GM19328 (cell line): Measurements from ENCODE around the gene ODF2.
"Not testable (repeated sequence)": the region's sequence is repeated elsewhere in the genome, so short reads cannot be mapped to it uniquely, and the experiment has no call there.

Source experiments
- ATAC-seq: cut with Tn5 transposase; IDR thresholded peaks from one replicate; pipeline ENCODE4 v1.9.1; 2021; ENCODE audit warnings: mild to moderate bottlenecking, moderate library complexity; ENCODE audit not compliant: unreplicated experiment

Gene ODF2

DNA sequence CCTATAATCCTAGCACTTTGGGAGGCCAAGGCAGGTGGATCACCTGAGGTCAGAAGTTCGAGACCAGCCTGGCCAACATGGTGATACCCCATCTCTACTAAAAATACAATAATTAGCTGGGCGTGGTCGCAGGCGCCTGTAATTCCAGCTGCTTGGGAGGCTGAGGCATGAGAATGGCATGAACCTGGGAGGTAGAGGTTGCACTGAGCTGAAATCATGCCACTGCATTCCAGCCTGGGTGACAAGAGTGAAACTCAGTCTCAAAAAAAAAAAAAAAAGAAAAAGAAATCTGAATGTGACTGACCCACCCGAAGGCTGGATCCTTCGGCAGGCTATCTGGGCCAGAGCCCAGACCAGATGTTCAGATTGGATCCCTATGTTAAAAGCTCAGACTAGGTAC is 32.5 kb upstream of the ODF2 start:
- not testable (repeated sequence) for ATAC-seq

DNA sequence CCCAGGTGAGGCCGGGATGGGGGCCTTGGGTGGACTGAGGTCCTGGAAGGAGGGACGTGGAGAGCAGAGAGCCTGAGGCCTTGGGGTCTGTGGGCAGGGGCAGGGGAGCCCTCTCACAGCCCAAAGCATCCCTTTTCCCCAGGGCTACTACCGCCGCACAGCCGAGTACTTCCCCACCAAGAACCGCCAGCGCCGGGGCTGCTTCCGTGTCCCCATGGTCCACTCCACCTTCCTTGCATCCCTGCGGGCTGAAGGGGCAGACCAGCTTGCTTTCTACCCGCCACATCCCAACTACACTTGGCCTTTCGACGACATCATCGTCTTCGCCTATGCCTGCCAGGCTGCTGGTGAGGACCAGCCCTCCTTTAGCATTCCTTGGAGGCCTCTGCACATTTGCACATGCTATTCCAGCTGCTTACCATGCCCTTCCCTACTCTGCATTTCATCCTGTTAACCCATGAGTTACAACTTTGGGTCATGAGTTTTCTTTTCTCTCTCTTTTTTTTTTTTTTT is 31.5 kb upstream of the ODF2 start:
- no peak for ATAC-seq

DNA sequence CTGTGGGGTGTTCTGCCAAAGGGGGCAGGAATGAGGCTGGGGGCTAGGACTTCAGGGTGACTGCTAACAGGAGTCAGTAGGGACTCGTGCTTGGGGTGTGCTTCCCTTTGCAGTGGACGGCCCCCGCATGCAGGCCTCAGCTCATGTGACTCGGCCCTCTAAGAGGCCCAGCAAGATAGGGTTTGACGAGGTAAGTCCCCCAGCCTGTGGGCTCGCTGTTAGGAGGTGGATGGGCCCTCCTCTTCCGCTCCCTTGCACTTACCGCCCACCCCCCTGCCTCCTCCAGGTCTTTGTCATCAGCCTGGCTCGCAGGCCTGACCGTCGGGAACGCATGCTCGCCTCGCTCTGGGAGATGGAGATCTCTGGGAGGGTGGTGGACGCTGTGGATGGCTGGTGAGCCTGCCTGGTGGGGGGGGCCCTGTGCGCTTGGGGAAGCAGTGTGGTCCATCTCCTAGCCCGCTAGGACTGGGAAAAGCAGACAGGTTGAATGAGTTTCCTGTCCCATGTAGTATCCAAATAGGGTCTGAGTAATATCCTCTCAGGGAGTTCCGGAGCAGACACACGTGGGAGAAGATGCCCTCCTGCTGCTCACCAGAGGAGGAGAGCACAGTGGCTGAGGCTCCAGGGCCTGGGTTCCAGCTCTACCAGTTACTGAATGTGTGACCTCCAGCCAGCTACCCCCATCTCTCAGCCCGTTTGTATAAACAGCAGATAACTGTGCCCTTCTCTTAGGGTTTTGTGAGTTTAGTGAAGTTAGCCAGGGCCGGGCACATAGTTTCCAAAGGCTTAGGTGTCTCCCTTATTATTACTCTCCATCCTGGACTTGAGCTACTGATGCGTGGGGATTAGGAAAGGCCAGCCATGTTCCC is 26.9 kb upstream of the ODF2 start:
- ATAC-seq = no peak

DNA sequence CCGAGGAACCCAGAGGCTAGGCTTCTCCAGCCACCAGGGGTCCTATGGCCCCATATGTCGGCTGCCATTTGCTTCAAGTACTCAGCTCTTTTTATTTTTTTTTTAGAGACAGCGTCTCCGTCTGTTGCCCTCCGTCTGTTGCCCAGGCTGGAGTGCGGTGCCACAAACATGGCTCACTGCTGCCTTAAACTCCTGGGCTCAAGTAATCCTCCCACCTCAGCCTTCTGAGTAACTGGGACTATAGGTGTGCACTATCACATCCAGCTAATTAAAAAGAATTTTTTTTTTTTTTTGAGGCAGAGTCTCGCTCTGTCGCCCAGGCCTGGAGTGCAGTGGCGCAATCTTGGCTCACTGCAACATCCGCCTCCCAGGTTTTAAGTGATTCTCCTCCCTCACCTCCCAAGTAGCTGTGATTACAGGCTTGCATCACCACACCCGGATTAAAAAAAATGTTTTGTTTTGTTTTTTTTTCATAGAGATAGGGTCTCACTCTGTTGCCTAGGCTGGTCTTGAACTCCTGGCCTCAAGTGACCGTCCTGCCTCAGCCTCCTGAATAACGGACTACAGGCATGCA is 26.2 kb upstream of the ODF2 start:
- ATAC-seq = no peak

DNA sequence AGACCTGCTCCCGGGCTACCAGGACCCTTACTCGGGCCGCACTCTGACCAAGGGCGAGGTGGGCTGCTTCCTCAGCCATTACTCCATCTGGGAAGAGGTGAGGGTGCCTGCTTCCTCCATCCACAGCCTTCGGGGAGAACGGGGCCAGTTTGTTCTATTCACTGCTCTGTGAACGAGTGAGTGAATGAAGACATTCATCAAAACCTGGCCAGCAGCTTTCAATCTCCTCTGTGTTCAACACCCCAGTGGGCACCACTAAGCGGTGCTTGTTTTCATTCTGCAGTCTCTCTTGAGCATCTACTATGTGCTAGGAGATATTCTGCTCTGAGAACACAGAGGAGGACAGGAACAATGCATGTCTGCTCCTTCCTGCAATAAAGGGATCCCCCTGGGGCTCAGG is 24.6 kb upstream of the ODF2 start:
- ATAC-seq = no peak

DNA sequence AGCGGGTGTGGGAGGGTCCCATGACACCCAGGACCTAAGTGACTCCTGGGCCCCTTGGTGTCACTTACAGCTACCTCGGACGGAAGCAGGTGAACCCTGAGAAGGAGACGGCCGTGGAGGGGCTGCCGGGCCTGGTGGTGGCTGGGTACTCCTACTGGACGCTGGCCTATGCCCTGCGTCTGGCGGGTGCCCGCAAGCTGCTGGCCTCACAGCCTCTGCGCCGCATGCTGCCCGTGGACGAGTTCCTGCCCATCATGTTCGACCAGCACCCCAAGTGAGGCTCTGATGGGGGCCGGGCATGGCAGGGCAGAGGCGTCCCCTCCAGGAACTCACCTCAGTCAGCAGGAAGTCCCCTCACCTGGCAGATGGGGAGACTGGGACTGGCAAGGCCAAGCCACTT is 21.5 kb upstream of the ODF2 start:
- ATAC-seq = no peak

DNA sequence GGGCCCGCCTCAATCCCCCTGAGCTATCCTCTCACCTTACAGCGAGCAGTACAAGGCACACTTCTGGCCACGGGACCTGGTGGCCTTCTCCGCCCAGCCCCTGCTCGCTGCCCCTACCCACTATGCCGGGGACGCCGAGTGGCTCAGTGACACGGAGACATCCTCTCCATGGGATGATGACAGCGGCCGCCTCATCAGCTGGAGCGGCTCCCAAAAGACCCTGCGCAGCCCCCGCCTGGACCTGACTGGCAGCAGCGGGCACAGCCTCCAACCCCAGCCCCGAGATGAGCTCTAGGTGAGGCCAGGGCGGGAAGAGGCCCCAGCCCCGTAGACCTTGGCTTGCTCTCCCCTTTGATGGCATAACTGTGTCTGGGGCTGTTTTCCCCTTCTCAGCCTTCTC is 20.2 kb upstream of the ODF2 start:
- ATAC-seq = no peak

DNA sequence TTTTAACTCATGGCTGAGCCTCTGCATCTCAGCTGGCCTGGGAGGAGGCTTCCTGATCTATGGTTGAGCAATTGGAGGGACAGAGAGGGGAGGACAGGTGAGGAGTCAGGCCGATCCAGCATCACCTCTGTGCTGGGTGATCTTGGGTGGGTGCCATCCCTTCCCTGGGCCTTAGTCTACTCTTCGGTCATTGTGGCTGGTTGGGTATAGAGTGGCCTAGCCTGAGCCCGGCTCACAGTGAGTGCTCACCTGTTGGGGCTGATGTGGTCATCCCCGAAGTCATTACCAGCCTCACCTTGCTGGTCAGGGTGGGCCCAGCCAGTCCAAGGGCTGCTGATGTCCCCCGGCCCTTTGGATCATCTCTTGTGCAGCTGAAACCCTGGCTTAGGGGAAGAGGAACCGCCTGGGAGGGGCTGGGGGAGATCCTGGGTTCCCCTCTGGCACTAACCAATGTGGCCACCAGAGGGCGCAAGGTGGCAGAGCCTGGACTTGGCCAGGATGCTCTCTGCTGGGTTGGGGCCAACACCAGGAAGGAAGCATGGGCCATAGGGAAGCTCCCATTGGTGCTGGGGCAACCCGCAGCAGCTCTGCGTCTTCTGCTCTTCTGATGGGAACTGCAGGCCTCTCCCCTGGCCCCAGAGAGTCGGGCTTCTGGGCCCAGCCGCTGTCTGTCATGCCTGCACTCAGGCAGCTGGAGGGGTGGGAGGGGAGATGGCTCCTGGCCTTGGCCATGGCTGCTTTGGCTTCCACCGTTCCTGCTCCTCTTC is 17.3 kb upstream of the ODF2 start:
- no peak for ATAC-seq

DNA sequence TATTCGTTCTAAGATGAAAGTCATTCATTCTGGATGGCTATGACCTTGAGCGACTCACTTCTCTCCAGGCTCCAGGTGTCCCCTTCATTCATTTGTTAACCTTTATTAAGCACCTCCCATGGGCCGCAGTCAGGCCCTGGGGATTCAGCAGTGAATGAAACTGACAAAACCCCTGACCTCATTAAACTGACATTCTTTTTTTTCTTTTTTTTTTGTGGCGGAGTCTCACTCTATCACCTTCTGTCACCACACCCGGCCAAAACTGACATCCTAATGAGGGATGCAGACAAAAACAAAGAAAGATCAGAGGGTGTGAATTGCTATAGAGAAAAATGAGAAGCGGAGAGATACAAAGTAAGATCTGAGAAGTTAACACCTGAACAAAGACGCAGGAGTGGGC is 16.5 kb upstream of the ODF2 start:
- no peak for ATAC-seq

DNA sequence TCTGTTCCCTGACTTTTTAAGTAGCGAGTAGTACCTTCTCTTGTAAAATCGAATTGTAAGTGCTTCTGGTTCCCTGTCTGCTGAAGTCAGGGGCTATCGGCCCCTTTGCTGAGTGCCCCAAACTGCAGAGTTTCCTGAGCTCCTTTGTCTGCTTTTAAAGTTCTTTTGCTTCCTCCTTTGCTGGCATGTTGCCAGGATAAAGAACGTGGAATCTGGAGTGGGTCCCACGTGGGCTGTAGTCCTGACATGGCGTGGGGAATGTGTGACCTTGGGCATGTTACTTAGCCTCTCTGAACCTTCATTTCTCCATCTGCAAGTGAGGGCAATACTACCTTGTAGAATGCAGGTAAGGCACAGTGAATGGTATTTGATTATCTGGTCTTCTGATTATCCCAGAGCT is 13.7 kb upstream of the ODF2 start:
- no peak for ATAC-seq

DNA sequence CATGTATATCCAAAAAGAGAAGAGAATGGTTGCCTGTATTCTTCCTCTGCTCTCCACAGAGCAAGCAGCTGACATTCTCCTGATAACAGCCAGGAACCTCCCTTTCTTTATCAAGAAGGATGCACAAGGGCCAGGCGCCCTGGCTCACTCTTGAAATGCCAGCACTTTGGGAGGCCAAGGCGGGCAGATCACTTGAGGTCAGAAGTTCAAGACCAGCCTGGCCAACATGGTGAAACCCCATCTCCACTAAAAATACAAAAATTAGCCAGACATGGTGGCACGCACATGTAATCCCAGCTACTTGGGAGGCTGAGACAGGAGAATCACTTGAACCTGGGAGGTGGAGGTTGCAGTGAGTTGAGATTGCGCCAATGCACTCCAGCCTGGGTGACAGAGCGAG is 9.3 kb upstream of the ODF2 start:
- not testable (repeated sequence) for ATAC-seq

DNA sequence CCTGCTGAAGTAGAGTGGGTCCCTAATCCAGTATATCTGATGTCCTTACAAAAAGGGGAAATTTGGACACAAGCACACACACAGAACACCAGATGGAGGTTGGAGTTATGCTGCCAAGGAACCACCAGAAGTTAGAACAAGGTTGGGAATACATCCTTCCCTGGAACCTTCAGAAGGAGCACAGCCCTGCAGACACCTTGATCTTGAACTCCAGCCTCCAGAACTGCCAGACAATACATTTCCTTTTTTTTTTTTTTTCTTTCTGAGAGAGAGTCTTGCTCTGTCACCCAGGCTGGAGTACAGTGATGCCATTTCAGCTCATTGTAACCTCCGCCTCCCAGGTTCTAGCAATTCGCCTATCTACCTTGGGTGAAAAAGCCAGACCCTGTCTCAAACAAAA is 7.1 kb upstream of the ODF2 start:
- ATAC-seq = no peak

DNA sequence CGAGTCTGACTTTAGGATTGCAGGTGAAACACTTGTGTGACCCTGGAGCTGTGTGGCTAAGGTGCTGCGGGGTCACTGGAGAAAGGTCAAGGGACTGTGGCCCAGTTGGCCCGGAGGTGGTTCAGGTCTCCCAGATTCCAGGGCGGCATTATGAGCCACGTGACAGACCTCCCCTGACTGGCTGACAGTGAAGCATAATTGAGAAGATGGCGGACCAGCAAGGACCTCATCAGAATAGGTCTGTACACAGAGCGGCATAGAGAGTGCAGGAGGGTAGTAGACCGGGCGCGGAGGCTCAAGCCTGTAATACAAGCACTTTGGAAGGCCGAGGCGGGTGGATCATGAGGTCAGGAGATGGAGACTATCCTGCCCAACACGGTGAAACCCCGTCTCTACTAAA is 815 bp upstream of the ODF2 start:
- no peak for ATAC-seq

DNA sequence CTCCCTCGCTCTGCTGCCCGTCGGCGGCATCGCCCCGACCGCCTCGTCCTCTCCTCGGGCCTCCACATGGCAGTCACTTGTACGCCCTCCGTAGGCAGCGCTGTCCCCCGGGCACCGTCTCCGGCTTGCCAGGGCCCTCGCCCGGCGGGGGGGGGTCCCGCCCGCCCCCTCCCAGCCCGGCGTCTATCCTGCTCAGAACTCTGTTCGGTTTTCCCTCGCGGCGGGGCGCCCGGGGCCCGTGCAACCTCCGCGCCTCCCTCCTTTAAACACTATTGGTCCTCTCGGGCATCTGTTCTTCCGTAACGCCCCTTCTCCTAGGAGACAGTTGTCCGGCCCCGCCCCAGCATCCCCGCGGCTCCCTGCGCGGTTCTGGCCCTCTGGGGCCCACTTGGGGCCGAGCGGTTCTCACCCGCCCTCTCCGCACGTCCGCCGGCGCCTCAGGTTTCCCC is 831 bp downstream of the ODF2 start:
- ATAC-seq = peak; percentile 43

DNA sequence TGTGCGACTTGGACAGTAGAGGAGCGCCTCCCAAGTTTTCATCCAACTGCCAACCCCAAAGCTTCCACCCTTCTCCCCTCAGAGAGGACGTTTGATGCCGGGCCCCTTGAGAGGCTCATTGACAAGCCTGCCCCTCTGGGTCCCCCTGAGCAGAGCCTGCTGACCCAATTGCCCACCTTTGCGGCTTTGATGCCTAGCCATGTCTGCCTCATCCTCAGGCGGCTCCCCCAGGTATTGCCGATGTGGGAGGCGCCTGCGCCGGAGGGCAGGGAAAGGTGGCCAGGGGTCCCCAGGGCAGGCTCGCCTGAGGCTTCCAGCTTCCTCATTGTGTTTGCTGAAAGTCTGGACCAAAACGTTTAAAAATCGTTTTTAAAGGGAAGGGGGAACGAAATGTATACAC is 1.4 kb downstream of the ODF2 start:
- ATAC-seq = no peak

DNA sequence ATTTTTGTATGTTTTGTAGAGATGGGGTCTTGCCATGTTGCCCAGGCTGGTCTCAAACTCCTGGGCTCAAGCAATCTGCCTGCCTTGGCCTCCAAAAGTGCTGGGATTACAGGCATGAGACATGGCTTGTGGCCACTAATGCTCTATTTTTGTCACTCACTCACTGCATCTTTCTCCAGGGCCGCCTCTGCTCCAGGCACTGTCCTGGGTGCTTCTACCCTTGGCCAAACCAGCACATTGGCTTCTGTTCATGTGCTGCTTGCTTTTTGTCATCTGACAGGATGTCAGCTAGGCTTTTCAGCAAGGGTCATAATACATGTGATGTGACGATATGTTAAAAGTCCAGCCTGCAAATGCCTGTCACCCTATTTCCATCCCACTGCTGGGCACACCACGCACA is 3.2 kb downstream of the ODF2 start:
- ATAC-seq = no peak

DNA sequence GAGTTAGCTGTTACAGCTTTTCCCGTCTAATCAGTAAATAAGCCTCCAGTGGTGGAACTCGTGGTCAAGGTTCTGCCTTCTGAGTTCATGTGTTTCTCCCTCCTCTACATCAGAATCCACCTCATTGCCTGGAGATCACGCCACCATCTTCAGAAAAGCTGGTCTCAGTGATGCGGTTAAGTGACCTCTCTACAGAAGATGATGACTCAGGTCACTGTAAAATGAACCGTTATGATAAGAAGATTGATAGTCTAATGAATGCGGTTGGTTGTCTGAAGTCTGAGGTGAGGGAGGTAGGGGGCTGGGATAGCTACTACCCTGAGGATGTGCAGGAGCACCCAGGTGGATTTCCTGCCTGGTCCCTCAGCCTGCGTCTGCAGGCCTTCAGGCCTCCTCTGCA is 13.3 kb downstream of the ODF2 start:
- ATAC-seq = no peak

DNA sequence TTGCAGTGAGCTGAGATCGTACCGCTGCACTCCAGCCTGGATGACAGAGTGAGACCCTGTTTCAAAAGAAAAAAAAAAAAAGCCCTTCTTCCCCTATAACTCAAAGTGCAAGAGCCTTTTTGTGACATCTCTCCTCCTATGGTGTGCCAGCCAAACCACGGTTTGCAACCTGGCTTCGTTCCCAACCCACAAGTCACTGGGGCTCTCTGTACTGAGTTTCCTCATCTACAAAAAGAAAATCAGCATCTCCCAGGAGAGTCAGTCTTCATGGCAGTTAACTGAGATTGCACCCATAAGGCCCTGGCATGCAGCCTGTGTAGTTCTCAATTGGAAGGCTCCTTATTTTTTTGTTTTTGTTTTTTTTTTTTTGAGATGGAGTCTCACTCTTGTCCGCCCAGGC is 14.8 kb downstream of the ODF2 start:
- no peak for ATAC-seq

DNA sequence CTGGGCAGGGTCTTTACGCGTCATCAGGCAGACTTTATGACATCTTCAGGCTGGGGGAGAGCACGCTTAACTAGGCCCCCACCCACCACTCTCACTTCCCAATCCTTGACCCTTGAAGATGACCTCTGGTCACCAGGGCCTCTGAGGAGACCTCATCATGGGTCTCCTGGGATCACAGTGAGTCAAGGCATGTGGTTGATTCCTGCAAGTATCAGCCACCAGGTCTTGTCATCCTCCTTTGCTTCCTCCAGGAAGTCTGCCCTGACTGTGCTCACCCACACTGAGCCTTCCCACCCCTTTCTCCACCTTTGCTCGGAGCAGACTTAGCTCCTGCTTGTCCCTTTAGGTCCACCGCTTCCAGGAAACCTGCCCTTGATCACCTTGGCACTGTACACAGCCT is 17.3 kb downstream of the ODF2 start:
- ATAC-seq = no peak

DNA sequence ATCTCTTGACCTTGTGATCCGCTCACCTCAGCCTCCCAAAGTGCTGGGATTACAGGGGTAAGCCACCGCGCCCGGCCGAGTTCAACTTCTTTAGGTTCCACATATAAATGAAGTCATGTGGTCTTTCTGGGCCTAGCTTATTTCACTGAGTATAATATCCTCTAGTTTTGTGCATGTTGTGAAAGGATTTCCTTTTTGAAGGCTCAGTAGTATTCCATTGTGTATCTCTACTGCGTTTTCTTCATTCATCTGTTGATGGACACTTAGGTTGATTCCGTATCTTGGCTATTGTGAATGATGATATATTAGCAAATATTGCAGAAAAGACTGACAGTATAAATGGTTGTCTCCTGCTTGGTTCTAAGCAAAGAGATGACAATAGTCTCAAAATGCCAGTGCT is 20.1 kb downstream of the ODF2 start:
- ATAC-seq = no peak

DNA sequence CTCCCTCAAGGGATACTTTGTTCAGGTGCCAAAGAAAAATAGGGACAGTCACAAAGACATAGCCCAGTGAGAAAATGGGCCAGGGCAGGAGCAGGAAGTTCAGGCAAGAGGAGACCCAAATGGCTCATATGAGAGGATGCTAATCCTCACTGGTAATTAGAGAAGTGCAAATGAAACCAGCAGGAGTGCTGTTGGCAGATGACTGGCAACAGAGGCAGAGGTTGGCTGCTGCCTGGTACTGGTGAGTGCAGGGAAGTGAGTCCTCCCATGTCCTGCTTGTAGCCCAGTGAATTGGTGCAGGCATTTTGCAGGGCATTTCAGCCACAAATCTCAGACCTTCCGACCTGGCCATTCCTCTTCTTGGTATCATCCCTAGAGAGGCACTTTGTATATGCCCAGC is 23.5 kb downstream of the ODF2 start:
- no peak for ATAC-seq

DNA sequence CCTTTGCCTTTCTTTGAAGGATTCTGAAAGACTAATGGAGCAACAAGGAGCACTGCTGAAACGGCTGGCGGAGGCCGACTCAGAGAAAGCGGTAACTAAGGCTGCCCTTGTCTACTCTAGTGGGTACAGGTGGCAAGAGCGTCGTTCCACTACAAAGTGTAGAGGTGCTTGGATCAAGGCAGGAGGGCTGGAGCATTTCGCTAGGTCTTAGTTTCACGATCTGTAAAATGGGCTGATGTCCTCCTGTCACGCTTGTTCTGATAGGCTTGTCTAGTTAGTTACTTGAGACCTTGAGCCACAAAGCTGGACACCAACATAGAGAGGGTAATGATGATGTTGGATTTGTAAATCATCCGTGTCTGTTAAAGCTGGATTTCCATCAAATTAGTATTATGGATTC is 25.8 kb downstream of the ODF2 start:
- no peak for ATAC-seq
